Activated CD4-positive, alpha-beta T cell treated with anti-CD3 and anti-CD28 coated beads, Interleukin-2, amount 10 ng/mL, durations not matched to agents 7 days and 5 days (primary cell): ENCODE data around the gene CLDN6. TPM values are rescaled to one million over a fixed set of nuclear protein-coding genes. Genes with fewer than 3 reads are reported as not detected.

Experiments
- CTCF ChIA-PET: fragments of 350-600 bp; sonication (Branson Sonifier 250); formaldehyde crosslinking; loops from one replicate; lab custom pipeline; 2021; ENCODE audit warnings: antibody characterized with exemption; lab: Charles Lee
- POLR2A ChIA-PET: fragments of 350-600 bp; sonication (Branson Sonifier 250); formaldehyde crosslinking; loops from one replicate; lab custom pipeline; 2021; ENCODE audit warnings: antibody characterized with exemption; lab: Charles Lee
- DNase-seq: peaks from one replicate; pipeline ENCODE4 v3.0.0-alpha.2; 2020
- H3K27ac Mint-ChIP-seq: one replicate; pipeline ENCODE4 v1.8.0; 2021; ENCODE audit warnings: mild to moderate bottlenecking, moderate library complexity, mixed read lengths
- H3K27me3 Mint-ChIP-seq: one replicate; pipeline ENCODE4 v1.8.0; 2021; ENCODE audit warnings: mixed read lengths
- H3K36me3 Mint-ChIP-seq: one replicate; pipeline ENCODE4 v1.8.0; 2021; ENCODE audit warnings: low read depth, mixed read lengths
- H3K4me1 Mint-ChIP-seq: one replicate; pipeline ENCODE4 v1.8.0; 2021; ENCODE audit warnings: mixed read lengths
- H3K4me3 Mint-ChIP-seq: one replicate; pipeline ENCODE4 v1.8.0; 2021; ENCODE audit warnings: mild to moderate bottlenecking, moderate library complexity, mixed read lengths
- H3K9me3 Mint-ChIP-seq: one replicate; pipeline ENCODE4 v1.8.0; 2021; ENCODE audit warnings: mixed read lengths
- total RNA-seq, 2 experiments: library from RNA; stranded (reverse); gene quantifications; one replicate each; pipeline ENCODE4 v1.2.3, GENCODE V29; 2021

CLDN6 gene
- total RNA-seq, 2 experiments from 2014 or later, result not detected

DNA sequence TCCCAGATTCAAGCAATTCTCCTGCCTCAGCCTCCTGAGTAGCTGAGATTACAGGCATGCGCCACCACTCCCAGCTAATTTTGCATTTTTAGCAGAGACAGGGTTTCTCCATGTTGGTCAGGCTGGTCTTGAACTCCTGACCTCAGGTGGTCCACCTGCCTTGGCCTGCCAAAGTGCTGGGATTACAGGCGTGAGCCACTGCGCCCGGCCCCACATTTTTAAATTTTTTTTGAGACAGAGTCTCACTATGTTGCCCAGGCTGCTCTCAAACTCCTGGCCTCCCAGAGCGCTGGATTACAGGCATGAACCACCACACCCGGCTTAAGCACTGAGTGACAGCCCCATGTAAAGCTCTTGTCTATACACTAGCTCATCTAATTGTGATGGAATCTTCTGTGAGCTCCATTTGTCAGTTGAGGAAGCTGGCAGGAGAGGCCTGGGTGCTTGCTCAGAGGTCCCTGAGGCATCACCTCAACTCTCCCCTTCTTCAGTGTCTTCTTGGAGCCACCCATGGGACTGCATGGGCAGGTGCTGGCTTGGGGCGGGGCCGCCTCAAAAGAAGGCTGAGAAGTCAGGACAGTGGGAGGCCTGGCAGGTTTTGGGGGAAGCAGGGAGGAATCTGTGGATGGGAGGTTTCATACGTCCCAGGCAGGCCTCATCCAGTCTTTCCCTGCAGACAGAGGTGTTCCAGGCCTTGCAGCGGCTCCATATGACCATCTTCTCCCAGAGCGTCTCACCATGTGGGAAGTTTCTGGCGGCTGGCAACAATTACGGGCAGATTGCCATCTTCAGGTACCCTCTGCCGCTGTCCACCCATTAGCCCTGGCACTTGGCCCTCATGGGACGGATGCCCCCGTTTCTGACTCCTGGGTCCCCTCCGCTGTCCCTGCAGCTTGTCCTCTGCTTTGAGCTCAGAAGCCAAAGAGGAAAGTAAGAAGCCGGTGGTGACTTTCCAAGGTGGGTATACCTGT is 7.3 kb upstream of the CLDN6 start:
- ChIA-PET POLR2A (no interaction called here), CTCF (interaction anchor here (1.2 to 8.3 kb wide), 4 partner anchors 7 to 124 kb away, joined by 3 to 90 read pairs (median 40); no protein-coding TSS in a partner anchor)
- H3K36me3 Mint-ChIP-seq, result peaks cover 19% of the 10 kb centered on the region
- DNase-seq, result no peak
- no peak overlapping the region for H3K27ac Mint-ChIP-seq
- H3K27me3 Mint-ChIP-seq, result peaks cover 12% of the 10 kb centered on the region
- H3K4me3 Mint-ChIP-seq, result no peak overlapping the region
- H3K4me1 Mint-ChIP-seq, result peaks cover 62% of the 10 kb centered on the region
- no peaks in the 10 kb centered on the region for H3K9me3 Mint-ChIP-seq

DNA sequence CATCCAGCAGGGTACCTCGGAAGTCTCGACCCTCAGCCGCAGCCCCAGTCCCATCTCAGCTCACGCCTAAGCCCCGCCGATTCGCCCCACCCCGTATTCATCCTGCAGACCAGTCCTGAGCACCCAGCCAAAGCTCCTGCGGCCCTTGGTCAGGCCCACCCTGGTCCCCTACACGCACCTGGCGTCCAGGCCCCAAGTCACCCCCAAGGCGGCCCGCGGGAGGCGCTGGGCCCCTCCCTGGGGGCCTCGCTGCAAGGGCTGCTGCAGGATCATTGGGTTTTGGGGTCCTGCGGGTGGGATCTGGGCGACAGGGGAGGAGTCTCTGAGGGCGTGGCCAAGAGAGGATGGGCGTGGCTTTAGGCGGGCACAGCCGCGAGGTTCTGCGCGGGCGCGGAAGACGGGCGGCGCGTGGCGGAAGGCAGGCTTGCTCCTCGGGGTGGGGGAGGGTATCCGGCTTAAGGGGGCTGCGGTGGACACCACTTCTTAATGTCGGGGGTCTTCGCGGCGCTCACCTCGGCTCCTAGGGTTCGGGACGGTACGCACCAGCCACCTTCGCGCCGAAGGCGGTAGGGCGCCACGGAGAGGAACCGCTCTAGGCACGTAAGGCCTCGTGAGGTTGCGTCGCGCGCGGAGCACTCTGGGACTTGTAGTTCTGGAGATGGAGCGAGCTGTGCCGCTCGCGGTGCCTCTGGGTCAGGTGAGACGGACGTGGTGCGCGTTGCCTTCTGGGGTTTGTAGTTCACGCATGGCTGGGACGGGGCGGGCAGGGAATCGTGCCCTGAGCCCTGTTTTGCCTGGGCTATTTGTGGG is 5.9 kb upstream of the CLDN6 start, which contains the start of the genes HCFC1R1 and THOC6:
Gene HCFC1R1, minus strand, starts transcription at position 274 of the 810 bp plus-strand sequence. Its CDS starts 1 bp downstream, at position 273.
Gene THOC6, plus strand, starts transcription at position 367 of the 810 bp plus-strand sequence. Its CDS starts 292 bp downstream, at position 659.
- Mint-ChIP-seq H3K4me1 (peaks cover 56% of the 10 kb centered on the region), H3K27ac (peak within 1 kb of the TSS; percentile 95)

DNA sequence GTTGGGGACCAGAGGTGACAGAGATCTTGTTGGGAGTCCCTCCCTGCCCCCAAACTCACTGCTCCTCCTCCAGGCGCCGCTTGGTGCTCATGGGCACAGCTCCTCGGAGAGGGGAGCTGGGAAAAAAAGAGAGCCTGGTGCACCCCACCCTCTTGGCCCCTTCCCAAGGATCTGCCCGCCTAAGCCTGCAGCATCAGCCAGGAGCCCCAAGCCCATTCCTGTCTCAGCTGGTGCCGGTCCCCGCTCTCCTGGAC is 5.4 kb upstream of the CLDN6 start:
- DNase-seq, result no peak
- peaks cover 19% of the 10 kb centered on the region for H3K36me3 Mint-ChIP-seq
- CTCF ChIA-PET, result interaction anchor here (1.5 to 8.0 kb wide), 5 partner anchors 9 to 57 kb away, joined by 4 to 90 read pairs (median 7); no protein-coding TSS in a partner anchor
- H3K4me1 Mint-ChIP-seq, result peaks cover 55% of the 10 kb centered on the region
- POLR2A ChIA-PET, result no interaction called here
- peaks cover 8% of the 10 kb centered on the region for H3K27me3 Mint-ChIP-seq
- H3K9me3 Mint-ChIP-seq, result no peaks in the 10 kb centered on the region
- peak overlapping the region; percentile 95 for H3K27ac Mint-ChIP-seq
- H3K4me3 Mint-ChIP-seq, result peak overlapping the region; percentile 84

More for the DNA sequence above, 5.9 kb upstream of the CLDN6 start, which contains the start of the genes HCFC1R1 and THOC6:
- Mint-ChIP-seq H3K4me3 (peak within 1 kb of the TSS; percentile 84), H3K36me3 (peaks cover 19% of the 10 kb centered on the region), H3K27me3 (peaks cover 4% of the 10 kb centered on the region), H3K9me3 (no peaks in the 10 kb centered on the region)
- CTCF ChIA-PET, result interaction anchor here (0.5 to 8.0 kb wide), 7 partner anchors 8 to 104 kb away, joined by 3 to 90 read pairs (median 5); no protein-coding TSS in a partner anchor
- peak; percentile 97 for DNase-seq
- POLR2A ChIA-PET, result interaction anchor here (0.7 kb wide), 1 partner anchor 23 kb away, joined by 3 read pairs; no protein-coding TSS in a partner anchor

DNA sequence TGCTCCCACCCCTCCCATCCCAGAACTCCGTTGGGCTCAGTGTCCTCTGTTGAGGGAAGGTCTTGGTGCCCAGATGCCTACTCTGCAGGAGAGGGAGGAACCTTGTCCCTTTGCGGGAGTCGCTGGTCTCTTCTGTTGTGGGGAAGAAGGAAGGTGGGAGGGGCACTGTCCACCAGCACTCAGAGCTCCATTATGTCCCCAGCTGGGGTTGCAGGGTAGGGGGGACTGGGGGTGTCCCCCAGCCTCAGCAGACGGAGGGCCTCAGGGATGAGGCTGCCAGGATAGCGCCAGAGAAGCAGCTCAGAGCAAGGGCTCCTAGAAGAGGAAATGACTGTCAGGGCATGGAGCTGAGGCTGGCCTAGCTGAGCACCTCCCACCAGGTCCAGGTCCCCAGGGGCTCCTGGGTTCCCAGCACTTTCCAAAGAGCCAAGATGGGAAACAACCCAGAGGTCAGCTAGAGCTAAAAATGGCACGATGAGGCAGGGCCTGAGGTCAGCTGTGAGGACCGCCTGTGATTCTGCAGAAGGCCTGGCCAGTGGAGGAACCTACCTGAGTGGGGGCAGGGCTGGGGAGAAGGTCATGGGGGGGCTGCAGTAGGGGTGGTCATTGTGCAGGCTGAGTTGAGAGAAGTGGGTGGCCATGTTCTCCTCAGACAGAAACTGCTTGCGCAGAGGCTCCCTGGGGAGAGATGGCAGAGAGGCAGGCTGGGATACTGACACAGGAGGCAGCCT is 4.9 kb upstream of the CLDN6 start:
- no peak for DNase-seq
- peak overlapping the region; percentile 84 for H3K4me3 Mint-ChIP-seq
- peak overlapping the region; percentile 95 for H3K27ac Mint-ChIP-seq
- H3K9me3 Mint-ChIP-seq, result no peaks in the 10 kb centered on the region
- peaks cover 57% of the 10 kb centered on the region for H3K4me1 Mint-ChIP-seq
- ChIA-PET CTCF (interaction anchor here (1.1 to 8.0 kb wide), 8 partner anchors 9 to 56 kb away, joined by 3 to 90 read pairs (median 5); partner anchors contain the start of gene MMP25), POLR2A (no interaction called here)
- peaks cover 10% of the 10 kb centered on the region for H3K27me3 Mint-ChIP-seq
- H3K36me3 Mint-ChIP-seq, result peaks cover 19% of the 10 kb centered on the region

DNA sequence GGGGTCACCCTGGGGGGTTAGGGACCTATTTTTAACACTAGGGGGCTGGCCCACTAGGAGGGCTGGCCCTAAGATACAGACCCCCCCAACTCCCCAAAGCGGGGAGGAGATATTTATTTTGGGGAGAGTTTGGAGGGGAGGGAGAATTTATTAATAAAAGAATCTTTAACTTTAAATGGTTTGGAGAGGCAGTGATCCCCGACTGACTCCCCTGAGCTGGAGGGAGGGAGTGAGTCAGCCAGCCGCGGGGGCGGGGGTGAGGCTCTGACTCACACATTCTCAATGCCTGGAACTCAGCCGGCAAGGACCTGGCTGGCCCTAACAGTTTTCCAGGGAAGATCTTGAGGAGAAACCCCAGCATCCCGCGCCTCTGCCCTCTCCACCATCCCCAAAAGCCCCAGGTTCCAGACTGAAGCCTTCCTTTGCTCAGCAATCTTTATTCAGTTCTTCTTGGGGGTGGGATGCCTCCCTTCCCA is 4.3 kb upstream of the CLDN6 start:
- ChIA-PET CTCF (interaction anchor here (0.7 to 8.0 kb wide), 10 partner anchors 10 to 126 kb away, joined by 3 to 90 read pairs (median 4); partner anchors contain the start of gene MMP25), POLR2A (interaction anchor here (0.9 kb wide), 1 partner anchor 37 kb away, joined by 5 read pairs; no protein-coding TSS in a partner anchor)
- H3K27me3 Mint-ChIP-seq, result peaks cover 10% of the 10 kb centered on the region
- no peaks in the 10 kb centered on the region for H3K9me3 Mint-ChIP-seq
- peaks cover 55% of the 10 kb centered on the region for H3K4me1 Mint-ChIP-seq
- H3K36me3 Mint-ChIP-seq, result peaks cover 19% of the 10 kb centered on the region
- H3K4me3 Mint-ChIP-seq, result peak overlapping the region; percentile 84
- peak; percentile 71 for DNase-seq
- H3K27ac Mint-ChIP-seq, result peak overlapping the region; percentile 95

DNA sequence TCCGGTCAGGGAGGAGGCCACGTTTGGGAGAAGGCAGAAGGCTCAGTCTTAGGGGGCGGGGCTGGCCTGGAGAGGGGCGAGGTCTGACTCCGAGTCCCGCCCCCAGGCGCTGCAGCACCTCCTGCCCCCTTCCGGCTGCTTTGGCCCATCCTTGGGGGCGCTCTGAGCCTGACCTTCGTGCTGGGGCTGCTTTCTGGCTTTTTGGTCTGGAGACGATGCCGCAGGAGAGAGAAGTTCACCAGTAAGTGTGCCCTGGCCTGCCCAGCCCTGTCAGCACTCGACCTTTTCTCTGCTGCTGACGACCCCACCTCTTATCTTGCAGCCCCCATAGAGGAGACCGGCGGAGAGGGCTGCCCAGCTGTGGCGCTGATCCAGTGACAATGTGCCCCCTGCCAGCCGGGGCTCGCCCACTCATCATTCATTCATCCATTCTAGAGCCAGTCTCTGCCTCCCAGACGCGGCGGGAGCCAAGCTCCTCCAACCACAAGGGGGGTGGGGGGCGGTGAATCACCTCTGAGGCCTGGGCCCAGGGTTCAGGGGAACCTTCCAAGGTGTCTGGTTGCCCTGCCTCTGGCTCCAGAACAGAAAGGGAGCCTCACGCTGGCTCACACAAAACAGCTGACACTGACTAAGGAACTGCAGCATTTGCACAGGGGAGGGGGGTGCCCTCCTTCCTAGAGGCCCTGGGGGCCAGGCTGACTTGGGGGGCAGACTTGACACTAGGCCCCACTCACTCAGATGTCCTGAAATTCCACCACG is 3.6 kb upstream of the CLDN6 start:
- peak overlapping the region; percentile 95 for H3K27ac Mint-ChIP-seq
- H3K4me3 Mint-ChIP-seq, result peak overlapping the region; percentile 84
- H3K36me3 Mint-ChIP-seq, result peaks cover 14% of the 10 kb centered on the region
- peaks cover 13% of the 10 kb centered on the region for H3K27me3 Mint-ChIP-seq
- ChIA-PET POLR2A (interaction anchor here (0.9 kb wide), 1 partner anchor 38 kb away, joined by 5 read pairs; no protein-coding TSS in a partner anchor), CTCF (interaction anchor here (0.6 to 8.0 kb wide), 13 partner anchors 10 to 179 kb away, joined by 3 to 90 read pairs (median 4); partner anchors contain the start of genes MMP25 and PAQR4)
- peaks cover 55% of the 10 kb centered on the region for H3K4me1 Mint-ChIP-seq
- peak; percentile 72 for DNase-seq
- no peaks in the 10 kb centered on the region for H3K9me3 Mint-ChIP-seq

DNA sequence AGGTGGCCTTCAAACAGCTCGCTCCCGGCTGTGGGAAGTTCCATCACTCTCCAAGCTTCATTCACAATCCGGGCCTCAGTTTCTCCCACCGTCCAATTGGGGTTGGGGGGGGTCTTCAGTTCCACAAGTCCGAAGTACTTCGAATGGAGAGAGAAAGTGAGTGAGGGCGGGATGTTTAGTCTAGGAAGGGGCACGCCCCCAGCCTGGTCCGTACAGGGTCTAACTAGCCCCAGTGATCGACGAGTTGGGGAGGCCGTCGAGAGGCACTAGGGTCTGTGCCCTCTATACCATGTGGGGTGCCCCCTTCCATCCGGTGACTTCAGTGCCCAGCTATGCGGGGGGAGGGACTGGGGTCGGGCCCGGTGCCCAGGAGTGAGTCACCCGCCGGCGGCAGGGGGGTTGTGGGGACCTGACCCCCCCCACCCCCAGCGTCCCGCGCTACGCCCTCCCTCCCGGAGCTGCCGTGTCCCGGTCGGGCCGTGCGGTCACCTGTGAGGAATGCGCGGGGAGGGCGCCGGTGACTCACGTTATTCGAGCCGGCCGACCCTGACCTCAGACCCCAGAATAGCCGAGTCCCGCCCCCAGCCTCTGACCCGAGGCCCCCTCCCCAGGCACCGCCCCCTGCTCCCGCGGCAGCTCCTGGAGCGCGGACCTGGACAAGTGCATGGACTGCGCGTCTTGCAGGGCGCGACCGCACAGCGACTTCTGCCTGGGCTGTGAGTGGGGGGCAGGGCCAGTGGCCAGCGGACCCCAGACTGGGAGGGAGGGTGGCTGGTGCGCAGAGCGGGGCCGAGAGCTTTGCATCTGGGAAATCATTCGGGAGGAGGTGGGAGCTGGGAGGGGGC is 2.8 kb upstream of the CLDN6 start:
- peaks cover 51% of the 10 kb centered on the region for H3K4me1 Mint-ChIP-seq
- peaks cover 14% of the 10 kb centered on the region for H3K27me3 Mint-ChIP-seq
- DNase-seq, result peak; percentile 41
- H3K4me3 Mint-ChIP-seq, result peak overlapping the region; percentile 84
- H3K27ac Mint-ChIP-seq, result peak overlapping the region; percentile 76
- H3K9me3 Mint-ChIP-seq, result no peaks in the 10 kb centered on the region
- H3K36me3 Mint-ChIP-seq, result peaks cover 6% of the 10 kb centered on the region
- POLR2A ChIA-PET, result interaction anchor here (0.6 to 1.0 kb wide), 2 partner anchors 7 to 26 kb away, joined by 3 read pairs; no protein-coding TSS in a partner anchor
- CTCF ChIA-PET, result interaction anchor here (0.6 to 8.0 kb wide), 13 partner anchors 10 to 178 kb away, joined by 3 to 90 read pairs (median 4); partner anchors contain the start of gene PAQR4

DNA sequence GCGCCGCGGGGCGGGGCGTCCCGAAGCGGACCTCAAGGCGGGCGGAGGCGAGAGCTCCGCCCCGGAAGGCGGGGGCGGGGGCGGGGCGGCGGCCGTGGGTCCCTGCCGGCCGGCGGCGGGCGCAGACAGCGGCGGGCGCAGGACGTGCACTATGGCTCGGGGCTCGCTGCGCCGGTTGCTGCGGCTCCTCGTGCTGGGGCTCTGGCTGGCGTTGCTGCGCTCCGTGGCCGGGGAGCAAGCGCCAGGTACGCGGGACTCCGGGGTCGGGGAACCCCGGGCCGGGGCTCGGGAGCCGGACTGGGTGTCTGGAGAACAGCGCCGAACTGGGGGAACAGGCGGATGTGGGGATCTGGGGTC is 2.2 kb upstream of the CLDN6 start, which contains the start of gene TNFRSF12A:
Gene TNFRSF12A, plus strand, starts transcription at position 122 of the 357 bp plus-strand sequence. Its CDS starts 30 bp downstream, at position 152.
- POLR2A ChIA-PET, result interaction anchor here (1.0 kb wide), 1 partner anchor 8 kb away, joined by 3 read pairs; no protein-coding TSS in a partner anchor
- H3K36me3 Mint-ChIP-seq, result peaks cover 3% of the 10 kb centered on the region
- peaks cover 49% of the 10 kb centered on the region for H3K4me1 Mint-ChIP-seq
- peak within 1 kb of the TSS; percentile 76 for H3K27ac Mint-ChIP-seq
- peak within 1 kb of the TSS; percentile 84 for H3K4me3 Mint-ChIP-seq
- CTCF ChIA-PET, result interaction anchor here (0.6 to 8.0 kb wide), 9 partner anchors 10 to 154 kb away, joined by 3 to 90 read pairs (median 4); partner anchors contain the start of gene PAQR4
- no peaks in the 10 kb centered on the region for H3K9me3 Mint-ChIP-seq
- H3K27me3 Mint-ChIP-seq, result peaks cover 14% of the 10 kb centered on the region
- DNase-seq, result peak; percentile 66

DNA sequence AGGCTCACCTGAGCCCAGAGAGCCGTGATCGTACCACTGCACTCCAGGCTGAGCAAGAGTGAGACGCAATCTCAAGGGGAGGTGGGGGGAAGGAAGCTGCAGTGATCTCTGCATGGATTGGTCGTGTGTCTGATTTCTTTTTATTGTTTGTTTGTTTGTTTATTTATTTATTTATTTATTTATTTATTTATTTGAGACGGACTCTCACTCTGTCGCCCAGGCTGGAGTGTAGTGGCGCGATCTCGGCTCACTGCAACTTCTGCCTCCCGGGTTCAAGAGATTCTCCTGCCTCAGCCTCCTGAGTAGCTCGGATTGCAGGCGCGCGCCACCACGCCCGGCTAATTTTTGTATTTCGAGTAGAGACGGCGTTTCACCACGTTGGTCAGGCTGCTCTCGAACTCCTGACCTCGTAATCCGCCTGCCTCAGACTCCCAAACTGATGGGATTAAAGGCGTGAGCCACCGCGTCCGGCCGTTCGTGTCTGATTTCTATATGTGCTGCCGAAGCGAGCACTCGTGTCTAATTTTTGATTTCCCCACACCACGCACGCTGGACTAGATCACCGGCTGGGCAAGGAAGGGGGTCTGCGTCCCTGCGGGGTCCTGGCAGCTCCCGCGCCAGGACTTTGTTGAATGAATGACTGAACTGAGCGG is 1.7 kb upstream of the CLDN6 start:
- peaks cover 45% of the 10 kb centered on the region for H3K4me1 Mint-ChIP-seq
- no peak for DNase-seq
- H3K36me3 Mint-ChIP-seq, result peaks cover 2% of the 10 kb centered on the region
- no peaks in the 10 kb centered on the region for H3K9me3 Mint-ChIP-seq
- CTCF ChIA-PET, result interaction anchor here (0.6 to 8.0 kb wide), 9 partner anchors 9 to 154 kb away, joined by 3 to 90 read pairs (median 4); partner anchors contain the start of gene PAQR4
- POLR2A ChIA-PET, result interaction anchor here (1.0 kb wide), 1 partner anchor 8 kb away, joined by 3 read pairs; no protein-coding TSS in a partner anchor
- H3K4me3 Mint-ChIP-seq, result peak overlapping the region; percentile 84
- peaks cover 14% of the 10 kb centered on the region for H3K27me3 Mint-ChIP-seq
- H3K27ac Mint-ChIP-seq, result no peak overlapping the region
